MCF 10A (cell line): ENCODE data around the gene CPTP. TPM values are rescaled to one million over a fixed set of nuclear protein-coding genes. Genes with fewer than 3 reads are reported as not detected.

Experiments
- BruUV-seq: library from RNA; stranded (reverse); fragments of 400-500 nt; replicated peaks from 2 replicates; lab custom pipeline; 2021; lab: Mats Ljungman, UMichigan
- CTCF ChIA-PET: fragments of 300-600 bp; sonication (Branson Sonifier 250); formaldehyde crosslinking; extraction: SDS; loops from one replicate; lab custom pipeline; 2021; ENCODE audit warnings: antibody characterized with exemption, inconsistent platforms; lab: Yijun Ruan, JAX
- POLR2A ChIA-PET: fragments of 300-600, 350-650 bp; sonication (Branson Sonifier 250); formaldehyde crosslinking; extraction: SDS; loops from one replicate; lab custom pipeline; 2020; ENCODE audit warnings: antibody characterized with exemption, inconsistent platforms; lab: Yijun Ruan, JAX
- DNase-seq: peaks from one replicate; pipeline ENCODE4 v3.0.0-alpha.2; 2018; ENCODE audit not compliant: unreplicated experiment
- H3K27ac Mint-ChIP-seq: one replicate; pipeline ENCODE4 v1.8.0; 2022; ENCODE audit warnings: mild to moderate bottlenecking, low read depth, mixed read lengths; ENCODE audit not compliant: unreplicated experiment
- H3K27me3 Mint-ChIP-seq: one replicate; pipeline ENCODE4 v1.8.0; 2022; ENCODE audit warnings: mixed read lengths; ENCODE audit not compliant: insufficient read depth, unreplicated experiment
- H3K36me3 Mint-ChIP-seq: one replicate; pipeline ENCODE4 v1.8.0; 2022; ENCODE audit warnings: mild to moderate bottlenecking, moderate library complexity, mixed read lengths; ENCODE audit not compliant: insufficient read depth, unreplicated experiment
- H3K4me1 Mint-ChIP-seq: one replicate; pipeline ENCODE4 v1.8.0; 2022; ENCODE audit warnings: mixed read lengths; ENCODE audit not compliant: insufficient read depth, unreplicated experiment
- H3K4me3 Mint-ChIP-seq: one replicate; pipeline ENCODE4 v1.8.0; 2022; ENCODE audit warnings: mild to moderate bottlenecking, moderate library complexity, mixed read lengths; ENCODE audit not compliant: unreplicated experiment
- H3K9me3 Mint-ChIP-seq: one replicate; pipeline ENCODE4 v1.8.0; 2022; ENCODE audit warnings: mixed read lengths; ENCODE audit not compliant: unreplicated experiment
- CTCF ChIP-seq: fragments of 200-600 bp; IDR thresholded peaks from one replicate; pipeline ENCODE4 v1.8.0; 2022; ENCODE audit warnings: antibody characterized with exemption, mild to moderate bottlenecking; ENCODE audit not compliant: unreplicated experiment
- intact Hi-C: fragments of 100-400 bp; cut with micrococcal nuclease; formaldehyde crosslinking; loops from 2 replicates; pipeline ENCODE4 v1.14.1; 2022
- total RNA-seq: library from RNA; stranded (reverse); gene quantifications from 2 replicates; pipeline ENCODE4 v1.2.3, GENCODE V29; 2022

The CPTP gene
- total RNA-seq, 1 experiment from 2014 or later: 21.0 TPM

GRCh38 chr1:1290238-1290731 lies 34.3 kb upstream of the CPTP start:
- Mint-ChIP-seq H3K4me3 (no peak overlapping the region), H3K27me3 (no peaks in the 10 kb centered on the region), H3K36me3 (peaks cover 17% of the 10 kb centered on the region), H3K4me1 (no peaks in the 10 kb centered on the region), H3K9me3 (no peaks in the 10 kb centered on the region), H3K27ac (no peak overlapping the region)
- DNase-seq: peak; percentile 59
- intact Hi-C loops: loop anchor here (2.0 to 10.0 kb wide), 3 partner anchors 58 to 305 kb away; partner anchors contain the start of genes B3GALT6, PERM1 and SDF4
- TF ChIP-seq CTCF: peak; percentile 73
- no TSS peak for BruUV-seq
- CTCF ChIA-PET: interaction anchor here (0.6 to 3.2 kb wide), 9 partner anchors 9 to 288 kb away, joined by 3 to 77 read pairs (median 4); no protein-coding TSS in a partner anchor
- POLR2A ChIA-PET: interaction anchor here (1.0 to 2.3 kb wide), 4 partner anchors 9 to 170 kb away, joined by 3 to 13 read pairs (median 6); partner anchors contain the start of gene UBE2J2

- BruUV-seq: no TSS peak
These were observed 33.5 kb upstream of the CPTP start for GRCh38 chr1:1291023-1291528.

GRCh38 chr1:1291548-1292441 lies 32.8 kb upstream of the CPTP start:
- Mint-ChIP-seq H3K4me1 (no peaks in the 10 kb centered on the region), H3K36me3 (peaks cover 17% of the 10 kb centered on the region), H3K27ac (no peak overlapping the region), H3K4me3 (no peak overlapping the region), H3K27me3 (no peaks in the 10 kb centered on the region), H3K9me3 (no peaks in the 10 kb centered on the region)
- ChIA-PET POLR2A (interaction anchor here (0.7 to 2.3 kb wide), 9 partner anchors 8 to 171 kb away, joined by 3 to 13 read pairs (median 6); no protein-coding TSS in a partner anchor), CTCF (interaction anchor here (0.6 to 3.2 kb wide), 15 partner anchors 8 to 307 kb away, joined by 3 to 77 read pairs (median 4); partner anchors contain the start of genes B3GALT6 and SCNN1D)
- peak; percentile 77 for TF ChIP-seq CTCF
- peak; percentile 86 for DNase-seq
- BruUV-seq: no TSS peak
- intact Hi-C loops: loop anchor here (2.0 to 10.0 kb wide), 3 partner anchors 59 to 307 kb away; partner anchors contain the start of genes B3GALT6, PERM1 and SDF4

More at GRCh38 chr1:1291023-1291528, 33.5 kb upstream of the CPTP start:
- CTCF ChIA-PET: interaction anchor here (0.6 to 3.2 kb wide), 14 partner anchors 9 to 306 kb away, joined by 3 to 77 read pairs (median 4); partner anchors contain the start of gene SCNN1D
- intact Hi-C loops: loop anchor here (2.0 to 10.0 kb wide), 3 partner anchors 59 to 306 kb away; partner anchors contain the start of genes B3GALT6, PERM1 and SDF4
- H3K4me1 Mint-ChIP-seq: no peaks in the 10 kb centered on the region
- POLR2A ChIA-PET: interaction anchor here (0.8 to 2.3 kb wide), 9 partner anchors 7 to 171 kb away, joined by 3 to 13 read pairs (median 6); partner anchors contain the start of gene UBE2J2
- H3K36me3 Mint-ChIP-seq: peaks cover 17% of the 10 kb centered on the region
- peak; percentile 34 for DNase-seq
- H3K9me3 Mint-ChIP-seq: no peaks in the 10 kb centered on the region
- H3K27me3 Mint-ChIP-seq: no peaks in the 10 kb centered on the region
- no peak overlapping the region for H3K4me3 Mint-ChIP-seq
- H3K27ac Mint-ChIP-seq: no peak overlapping the region
- no peak for TF ChIP-seq CTCF
